HepG2 (cell line): ENCODE data around the gene SNAP29. TPM values are rescaled to one million over a fixed set of nuclear protein-coding genes. Genes with fewer than 3 reads are reported as not detected.

Source experiments
- ATAC-seq: fragments of 200-7000 bp; cut with Tn5 transposase; 3 replicates; pipeline ENCODE4 v1.9.1; 2020; ENCODE audit warnings: mild to moderate bottlenecking, moderate library complexity
- BruUV-seq: library from RNA; stranded (reverse); fragments of 400-500 nt; replicated peaks from 2 replicates; lab custom pipeline; 2021; lab: Mats Ljungman, UMichigan
- CTCF ChIA-PET: fragments of 300-600 bp; formaldehyde crosslinking; extraction: SDS; loops from one replicate; lab custom pipeline; 2021; ENCODE audit warnings: low total read pairs, inconsistent platforms, low intra/inter-chr PET ratio; lab: Yijun Ruan, JAX
- POLR2A ChIA-PET: fragments of 350-600 bp; sonication (Branson Sonifier 250); formaldehyde crosslinking; loops from one replicate; lab custom pipeline; 2020; ENCODE audit warnings: antibody characterized with exemption, inconsistent platforms; lab: Yijun Ruan, JAX
- DNase-seq: peaks from one replicate; pipeline ENCODE4 v3.0.0-alpha.2; 2015; ENCODE audit warnings: low spot score
- FAIRE-seq: peaks from 3 replicates; lab custom pipeline; 2011; peaks lifted over from hg19 to GRCh38; lab: Jason Lieb, UNC
- H2AFZ ChIP-seq: one replicate; pipeline ENCODE4 v1.6.1; 2011; ENCODE audit warnings: low read length, inconsistent platforms
- H3K27ac ChIP-seq: fragments of 300-600 bp; 3 replicates; pipeline ENCODE4 v1.8.0; 2011; ENCODE audit warnings: mixed run types, mild to moderate bottlenecking, mixed read lengths, low read length, inconsistent platforms; ENCODE audit not compliant: insufficient read depth; ENCODE audit errors: extremely low read length
- H3K27me3 ChIP-seq, 2 experiments: fragments of 200-600 bp in 1 of 2; 2 replicates in 1 of 2; 3 replicates in 1 of 2; pipeline versions ENCODE4 v1.6.0 to v1.8.0; 2011; ENCODE audit warnings: low read length in 2 of 2, mild to moderate bottlenecking in 2 of 2, moderate library complexity in 2 of 2, inconsistent platforms in 1 of 2; ENCODE audit not compliant: insufficient read depth in 2 of 2, control insufficient read depth in 1 of 2
- H3K36me3 ChIP-seq, 2 experiments: fragments of 200-600 bp in 1 of 2; replicated peaks in 1 of 2; 2 replicates in 1 of 2; 3 replicates in 1 of 2; pipeline versions ENCODE4 v1.5.1 to v1.8.0; 2011; ENCODE audit warnings: low read length in 2 of 2, inconsistent platforms in 1 of 2; ENCODE audit not compliant: insufficient read depth in 2 of 2, control insufficient read depth in 1 of 2
- H3K4me1 ChIP-seq: 2 replicates; pipeline ENCODE4 v1.5.1; 2012; ENCODE audit warnings: low read length, inconsistent platforms; ENCODE audit not compliant: insufficient read depth
- H3K4me2 ChIP-seq: 2 replicates; pipeline ENCODE4 v1.6.0; 2011; ENCODE audit warnings: low read depth, low read length, inconsistent platforms
- H3K4me3 ChIP-seq, 3 experiments: fragments of 200-600 bp in 1 of 3; sonication (generic), shearing (Covaris generic) in 1 of 3; replicated peaks in 1 of 3; 2 replicates each; pipeline ENCODE4 v1.5.1; 2011 to 2016; ENCODE audit warnings: low read length in 3 of 3, inconsistent platforms in 2 of 3, low read depth in 2 of 3, mild to moderate bottlenecking in 2 of 3, control low read depth in 1 of 3, mixed read lengths in 1 of 3; ENCODE audit not compliant: insufficient read depth in 1 of 3
- H3K79me2 ChIP-seq: one replicate; pipeline ENCODE4 v1.6.1; 2011; ENCODE audit warnings: low read length, inconsistent platforms; ENCODE audit not compliant: insufficient read depth
- H3K9ac ChIP-seq: 2 replicates; pipeline ENCODE4 v1.6.0; 2011; ENCODE audit warnings: mild to moderate bottlenecking, low read depth, low read length, inconsistent platforms; ENCODE audit not compliant: insufficient read depth
- H3K9me3 ChIP-seq: 2 replicates; pipeline ENCODE4 v1.5.1; 2012; ENCODE audit warnings: mild to moderate bottlenecking, low read length
- H4K20me1 ChIP-seq: 2 replicates; pipeline ENCODE4 v1.6.0; 2011; ENCODE audit warnings: inconsistent platforms, mild to moderate bottlenecking, low read length, moderate library complexity; ENCODE audit not compliant: insufficient read depth
- ELF4 ChIP-seq: sonication (generic); formaldehyde crosslinking; IDR thresholded peaks from 2 replicates; pipeline ENCODE4 v1.5.0; 2020; ENCODE audit warnings: missing genetic modification reagents, mild to moderate bottlenecking, moderate library complexity, borderline replicate concordance
- HES4 ChIP-seq: sonication (generic); formaldehyde crosslinking; IDR thresholded peaks from 2 replicates; pipeline ENCODE4 v1.9.0; 2021; ENCODE audit warnings: mild to moderate bottlenecking, missing genetic modification reagents, borderline replicate concordance
- ISX ChIP-seq: sonication (generic); formaldehyde crosslinking; conservative IDR thresholded peaks from 2 replicates; pipeline ENCODE4 v1.5.0; 2020; ENCODE audit warnings: missing genetic modification reagents
- KDM4B ChIP-seq: sonication (generic); formaldehyde crosslinking; IDR thresholded peaks from 2 replicates; pipeline ENCODE4 v1.4.0; 2020; ENCODE audit warnings: missing genetic modification reagents
- PITX1 ChIP-seq: sonication (generic); formaldehyde crosslinking; IDR thresholded peaks from 2 replicates; pipeline ENCODE4 v1.5.1; 2020; ENCODE audit warnings: mild to moderate bottlenecking, missing genetic modification reagents
- RBAK ChIP-seq: sonication (generic); formaldehyde crosslinking; IDR thresholded peaks from 2 replicates; pipeline ENCODE4 v1.5.1; 2020; ENCODE audit warnings: mild to moderate bottlenecking, missing genetic modification reagents
- REL ChIP-seq: sonication (generic); formaldehyde crosslinking; conservative IDR thresholded peaks from 2 replicates; pipeline ENCODE4 v1.8.0; 2022; ENCODE audit warnings: mild to moderate bottlenecking, missing genetic modification reagents, moderate library complexity
- SPEN ChIP-seq: sonication (generic); formaldehyde crosslinking; IDR thresholded peaks from 2 replicates; pipeline ENCODE4 v1.5.1; 2020; ENCODE audit warnings: low read depth, mild to moderate bottlenecking, missing genetic modification reagents
- ZBTB8A ChIP-seq: sonication (generic); formaldehyde crosslinking; IDR thresholded peaks from 2 replicates; pipeline ENCODE4 v1.4.0; 2020; ENCODE audit warnings: mild to moderate bottlenecking, low read depth, missing genetic modification reagents, borderline replicate concordance
- ZMYM3 ChIP-seq: sonication (generic); formaldehyde crosslinking; IDR thresholded peaks from 2 replicates; pipeline ENCODE4 v1.5.1; 2020; ENCODE audit warnings: mild to moderate bottlenecking, missing genetic modification reagents
- ZNF24 ChIP-seq: fragments of 450-650 bp; IDR thresholded peaks from 2 replicates; pipeline ENCODE4 v1.6.1; 2017; ENCODE audit warnings: antibody characterized with exemption, mild to moderate bottlenecking
- ZNF317 ChIP-seq: sonication (generic); formaldehyde crosslinking; IDR thresholded peaks from 2 replicates; pipeline ENCODE4 v1.5.0; 2020; ENCODE audit warnings: mild to moderate bottlenecking, missing genetic modification reagents
- ZNF33A ChIP-seq: sonication (generic); formaldehyde crosslinking; IDR thresholded peaks from 2 replicates; pipeline ENCODE4 v1.5.1; 2020; ENCODE audit warnings: missing genetic modification reagents, mild to moderate bottlenecking, moderate library complexity, borderline replicate concordance
- ZNF678 ChIP-seq: sonication (generic); formaldehyde crosslinking; IDR thresholded peaks from 2 replicates; pipeline ENCODE4 v1.4.0; 2020; ENCODE audit warnings: mild to moderate bottlenecking, missing genetic modification reagents
- whole genome bisulfite sequencing: methylation state at CpG from one replicate; pipeline ENCODE4 v1.1.6; 2017; ENCODE audit warnings: low lambda C conversion rate; 5-methylcytosine and 5-hydroxymethylcytosine counted together
- in situ Hi-C: cut with HindIII; loops from 2 replicates; pipeline ENCODE4 v1.10.0; 2017; ENCODE audit warnings: low pct_unique_long_range_greater_than_20kb; ENCODE audit not compliant: extremely low pct_ligation_motif_present
- intact Hi-C: fragments of 100-400 bp; cut with micrococcal nuclease; formaldehyde crosslinking; loops from one replicate; pipeline ENCODE4 v1.10.0; 2022; ENCODE audit not compliant: unreplicated experiment
- polyA plus RNA-seq, 8 experiments: library from polyadenylated mRNA; depleted of rRNA in 3 of 8; stranded (reverse) in 7 of 8; unstranded in 1 of 8; fragments of >200 nt; fragmentation: Illumina TruSeq in 4 of 8; extraction: Trizol in 4 of 8; gene quantifications; 2 replicates each; pipeline versions ENCODE4 v1.2.1 to v1.2.3, GENCODE V29; 2011 to 2016; ENCODE audit warnings: low read depth in 4 of 8, missing spikeins in 1 of 8, mixed read lengths in 1 of 8; ENCODE audit not compliant: insufficient read depth in 1 of 8
- total RNA-seq, 5 experiments: library from RNA; depleted of rRNA; stranded (reverse); fragments of >200 nt; fragmentation: Illumina TruSeq; extraction: Trizol; gene quantifications; 2 replicates each; pipeline ENCODE4 v1.2.3, GENCODE V29; 2016; ENCODE audit warnings: low read depth in 1 of 5
- TF ChIP-seq, protein P1 (sequence below): sonication (generic); formaldehyde crosslinking; IDR thresholded peaks from 2 replicates; pipeline ENCODE4 v1.8.1; 2023; ENCODE audit warnings: mild to moderate bottlenecking, missing genetic modification reagents
- TF ChIP-seq, protein P2 (sequence below): sonication (generic); formaldehyde crosslinking; IDR thresholded peaks from 2 replicates; pipeline ENCODE4 v1.9.0; 2021; ENCODE audit warnings: missing genetic modification reagents, mild to moderate bottlenecking, borderline replicate concordance
- TF ChIP-seq, protein P3 (sequence below): IDR thresholded peaks from 2 replicates; pipeline ENCODE4 v1.6.1; 2016; ENCODE audit warnings: low read depth, missing genetic modification reagents, missing compliant biosample characterization

SNAP29 gene
- total and polyA plus RNA-seq, 2 of the 13 experiments (the other 11 are each of a cell fraction or from before 2014, with no cell fraction given) = 12.3 to 30.7 TPM

DNA sequence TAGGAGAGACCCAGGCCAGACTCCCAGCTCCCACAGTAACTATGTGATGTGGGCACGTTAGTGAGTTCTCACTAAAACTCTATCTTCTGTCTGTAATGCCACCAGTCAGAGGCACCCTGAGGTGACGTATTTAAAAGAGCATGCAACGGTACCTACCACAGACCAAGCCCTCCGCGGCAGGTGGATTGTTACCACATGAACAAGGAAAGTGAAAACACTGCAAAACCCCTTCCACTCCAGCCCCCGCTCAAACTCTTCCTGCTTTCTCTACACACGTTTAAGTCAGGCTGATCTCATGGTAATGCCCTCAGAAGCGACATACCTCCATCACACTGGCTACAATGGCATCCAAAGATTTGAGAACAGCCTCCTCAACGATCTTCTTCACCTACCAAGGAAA lies 48.2 kb upstream of the SNAP29 start:
- BruUV-seq = no TSS peak
- TF ChIP-seq HES4 (no peak), ZNF317 (CRISPR knock-in tag) (no peak), ZMYM3 (no peak), RBAK (CRISPR knock-in tag) (no peak), ELF4 (no peak), ZBTB8A (CRISPR knock-in tag) (no peak), ZNF33A (no peak), ZNF24 (no peak), SPEN (CRISPR knock-in tag) (no peak), ZNF678 (CRISPR knock-in tag) (no peak), REL (CRISPR knock-in tag) (no peak), ISX (CRISPR knock-in tag) (no peak), KDM4B (CRISPR knock-in tag) (no peak), PITX1 (CRISPR knock-in tag) (no peak)
- TF ChIP-seq, protein P1, sequence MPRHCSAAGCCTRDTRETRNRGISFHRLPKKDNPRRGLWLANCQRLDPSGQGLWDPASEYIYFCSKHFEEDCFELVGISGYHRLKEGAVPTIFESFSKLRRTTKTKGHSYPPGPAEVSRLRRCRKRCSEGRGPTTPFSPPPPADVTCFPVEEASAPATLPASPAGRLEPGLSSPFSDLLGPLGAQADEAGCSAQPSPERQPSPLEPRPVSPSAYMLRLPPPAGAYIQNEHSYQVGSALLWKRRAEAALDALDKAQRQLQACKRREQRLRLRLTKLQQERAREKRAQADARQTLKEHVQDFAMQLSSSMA (CRISPR knock-in tag) = no peak
- TF ChIP-seq, protein P2, sequence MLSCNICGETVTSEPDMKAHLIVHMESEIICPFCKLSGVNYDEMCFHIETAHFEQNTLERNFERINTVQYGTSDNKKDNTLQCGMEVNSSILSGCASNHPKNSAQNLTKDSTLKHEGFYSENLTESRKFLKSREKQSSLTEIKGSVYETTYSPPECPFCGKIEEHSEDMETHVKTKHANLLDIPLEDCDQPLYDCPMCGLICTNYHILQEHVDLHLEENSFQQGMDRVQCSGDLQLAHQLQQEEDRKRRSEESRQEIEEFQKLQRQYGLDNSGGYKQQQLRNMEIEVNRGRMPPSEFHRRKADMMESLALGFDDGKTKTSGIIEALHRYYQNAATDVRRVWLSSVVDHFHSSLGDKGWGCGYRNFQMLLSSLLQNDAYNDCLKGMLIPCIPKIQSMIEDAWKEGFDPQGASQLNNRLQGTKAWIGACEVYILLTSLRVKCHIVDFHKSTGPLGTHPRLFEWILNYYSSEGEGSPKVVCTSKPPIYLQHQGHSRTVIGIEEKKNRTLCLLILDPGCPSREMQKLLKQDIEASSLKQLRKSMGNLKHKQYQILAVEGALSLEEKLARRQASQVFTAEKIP (CRISPR knock-in tag) = no peak
- TF ChIP-seq, protein P3, sequence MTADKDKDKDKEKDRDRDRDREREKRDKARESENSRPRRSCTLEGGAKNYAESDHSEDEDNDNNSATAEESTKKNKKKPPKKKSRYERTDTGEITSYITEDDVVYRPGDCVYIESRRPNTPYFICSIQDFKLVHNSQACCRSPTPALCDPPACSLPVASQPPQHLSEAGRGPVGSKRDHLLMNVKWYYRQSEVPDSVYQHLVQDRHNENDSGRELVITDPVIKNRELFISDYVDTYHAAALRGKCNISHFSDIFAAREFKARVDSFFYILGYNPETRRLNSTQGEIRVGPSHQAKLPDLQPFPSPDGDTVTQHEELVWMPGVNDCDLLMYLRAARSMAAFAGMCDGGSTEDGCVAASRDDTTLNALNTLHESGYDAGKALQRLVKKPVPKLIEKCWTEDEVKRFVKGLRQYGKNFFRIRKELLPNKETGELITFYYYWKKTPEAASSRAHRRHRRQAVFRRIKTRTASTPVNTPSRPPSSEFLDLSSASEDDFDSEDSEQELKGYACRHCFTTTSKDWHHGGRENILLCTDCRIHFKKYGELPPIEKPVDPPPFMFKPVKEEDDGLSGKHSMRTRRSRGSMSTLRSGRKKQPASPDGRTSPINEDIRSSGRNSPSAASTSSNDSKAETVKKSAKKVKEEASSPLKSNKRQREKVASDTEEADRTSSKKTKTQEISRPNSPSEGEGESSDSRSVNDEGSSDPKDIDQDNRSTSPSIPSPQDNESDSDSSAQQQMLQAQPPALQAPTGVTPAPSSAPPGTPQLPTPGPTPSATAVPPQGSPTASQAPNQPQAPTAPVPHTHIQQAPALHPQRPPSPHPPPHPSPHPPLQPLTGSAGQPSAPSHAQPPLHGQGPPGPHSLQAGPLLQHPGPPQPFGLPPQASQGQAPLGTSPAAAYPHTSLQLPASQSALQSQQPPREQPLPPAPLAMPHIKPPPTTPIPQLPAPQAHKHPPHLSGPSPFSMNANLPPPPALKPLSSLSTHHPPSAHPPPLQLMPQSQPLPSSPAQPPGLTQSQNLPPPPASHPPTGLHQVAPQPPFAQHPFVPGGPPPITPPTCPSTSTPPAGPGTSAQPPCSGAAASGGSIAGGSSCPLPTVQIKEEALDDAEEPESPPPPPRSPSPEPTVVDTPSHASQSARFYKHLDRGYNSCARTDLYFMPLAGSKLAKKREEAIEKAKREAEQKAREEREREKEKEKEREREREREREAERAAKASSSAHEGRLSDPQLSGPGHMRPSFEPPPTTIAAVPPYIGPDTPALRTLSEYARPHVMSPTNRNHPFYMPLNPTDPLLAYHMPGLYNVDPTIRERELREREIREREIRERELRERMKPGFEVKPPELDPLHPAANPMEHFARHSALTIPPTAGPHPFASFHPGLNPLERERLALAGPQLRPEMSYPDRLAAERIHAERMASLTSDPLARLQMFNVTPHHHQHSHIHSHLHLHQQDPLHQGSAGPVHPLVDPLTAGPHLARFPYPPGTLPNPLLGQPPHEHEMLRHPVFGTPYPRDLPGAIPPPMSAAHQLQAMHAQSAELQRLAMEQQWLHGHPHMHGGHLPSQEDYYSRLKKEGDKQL (CRISPR knock-in tag) = no peak

More for the DNA sequence above, 48.2 kb upstream of the SNAP29 start:
- ATAC-seq (no peak), FAIRE-seq (no peak), DNase-seq (no peak)
- CTCF ChIA-PET = no interaction called here
- no peak overlapping the region for H2AFZ ChIP-seq
- POLR2A ChIA-PET = no interaction called here
- no peaks in the 10 kb centered on the region for H3K9me3 ChIP-seq
- H3K27me3 ChIP-seq = no peaks in the 10 kb centered on the region
- no peak overlapping the region for H3K4me3 ChIP-seq
- peaks cover 13 to 64% of the 10 kb centered on the region in 2 experiments; a peak in 4 of 5 replicates for H3K36me3 ChIP-seq
- intact Hi-C loops (no loop called here), in situ Hi-C loops (loop anchor here (10.0 kb wide), 1 partner anchor 64 kb away; no protein-coding TSS in a partner anchor)
- H3K4me2 ChIP-seq = no peak overlapping the region
- H3K27ac ChIP-seq = no peak overlapping the region
- 95% methylated on average over 8 of the region's 9 CpGs for WGBS
- H3K79me2 ChIP-seq = no peaks in the 10 kb centered on the region
- no peaks in the 10 kb centered on the region for H3K4me1 ChIP-seq
- no peak overlapping the region for H3K9ac ChIP-seq
- no peaks in the 10 kb centered on the region for H4K20me1 ChIP-seq
